Subcutaneous adipose tissue (tissue), 4 donors: ENCODE data around the gene SEMA4A. TPM values are rescaled to one million over a fixed set of nuclear protein-coding genes. Genes with fewer than 3 reads are reported as not detected.

Experiments used
- total RNA-seq, 4 donors: library from RNA; depleted of rRNA; stranded (reverse); fragments of >200 nt; gene quantifications; one replicate each; pipeline ENCODE4 v1.1.0, GENCODE V29; 2016
- TF ChIP-seq, protein P1 (sequence below): fragments of 450-650 bp; IDR thresholded peaks from one replicate; pipeline ENCODE4 v1.5.1; 2016; ENCODE audit warnings: low read depth, mild to moderate bottlenecking, control low read depth, antibody characterized with exemption, moderate library complexity

SEMA4A gene
- total RNA-seq: 1 to 10 TPM; 2.6 to 3.4 (median 3.0) TPM

DNA sequence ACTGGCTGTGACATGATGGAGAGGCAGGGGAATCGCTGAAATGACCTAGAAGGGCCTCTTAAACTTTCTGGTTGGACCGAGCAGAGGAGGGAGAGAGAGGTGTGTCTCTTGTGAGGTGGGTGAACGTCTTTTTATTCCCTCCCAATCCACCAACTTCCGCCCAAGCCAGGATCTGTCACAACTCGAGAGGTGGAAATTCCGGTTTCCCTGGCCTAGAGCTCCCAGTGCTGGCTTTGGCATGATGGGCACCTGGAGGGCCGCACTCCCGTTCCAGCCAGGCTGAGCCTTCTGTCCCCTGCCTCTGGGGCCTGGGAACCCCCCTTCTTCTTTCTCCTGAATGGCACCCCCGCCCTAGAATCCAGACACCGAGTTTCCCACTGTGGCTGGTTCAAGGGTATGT, at the start of gene SEMA4A:
TSS of gene SEMA4A (plus strand) at position 224 of the 400 bp plus-strand sequence. CDS start 994 bp downstream, outside the sequence.
- TF ChIP-seq, protein P1, sequence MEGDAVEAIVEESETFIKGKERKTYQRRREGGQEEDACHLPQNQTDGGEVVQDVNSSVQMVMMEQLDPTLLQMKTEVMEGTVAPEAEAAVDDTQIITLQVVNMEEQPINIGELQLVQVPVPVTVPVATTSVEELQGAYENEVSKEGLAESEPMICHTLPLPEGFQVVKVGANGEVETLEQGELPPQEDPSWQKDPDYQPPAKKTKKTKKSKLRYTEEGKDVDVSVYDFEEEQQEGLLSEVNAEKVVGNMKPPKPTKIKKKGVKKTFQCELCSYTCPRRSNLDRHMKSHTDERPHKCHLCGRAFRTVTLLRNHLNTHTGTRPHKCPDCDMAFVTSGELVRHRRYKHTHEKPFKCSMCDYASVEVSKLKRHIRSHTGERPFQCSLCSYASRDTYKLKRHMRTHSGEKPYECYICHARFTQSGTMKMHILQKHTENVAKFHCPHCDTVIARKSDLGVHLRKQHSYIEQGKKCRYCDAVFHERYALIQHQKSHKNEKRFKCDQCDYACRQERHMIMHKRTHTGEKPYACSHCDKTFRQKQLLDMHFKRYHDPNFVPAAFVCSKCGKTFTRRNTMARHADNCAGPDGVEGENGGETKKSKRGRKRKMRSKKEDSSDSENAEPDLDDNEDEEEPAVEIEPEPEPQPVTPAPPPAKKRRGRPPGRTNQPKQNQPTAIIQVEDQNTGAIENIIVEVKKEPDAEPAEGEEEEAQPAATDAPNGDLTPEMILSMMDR: no peak

DNA sequence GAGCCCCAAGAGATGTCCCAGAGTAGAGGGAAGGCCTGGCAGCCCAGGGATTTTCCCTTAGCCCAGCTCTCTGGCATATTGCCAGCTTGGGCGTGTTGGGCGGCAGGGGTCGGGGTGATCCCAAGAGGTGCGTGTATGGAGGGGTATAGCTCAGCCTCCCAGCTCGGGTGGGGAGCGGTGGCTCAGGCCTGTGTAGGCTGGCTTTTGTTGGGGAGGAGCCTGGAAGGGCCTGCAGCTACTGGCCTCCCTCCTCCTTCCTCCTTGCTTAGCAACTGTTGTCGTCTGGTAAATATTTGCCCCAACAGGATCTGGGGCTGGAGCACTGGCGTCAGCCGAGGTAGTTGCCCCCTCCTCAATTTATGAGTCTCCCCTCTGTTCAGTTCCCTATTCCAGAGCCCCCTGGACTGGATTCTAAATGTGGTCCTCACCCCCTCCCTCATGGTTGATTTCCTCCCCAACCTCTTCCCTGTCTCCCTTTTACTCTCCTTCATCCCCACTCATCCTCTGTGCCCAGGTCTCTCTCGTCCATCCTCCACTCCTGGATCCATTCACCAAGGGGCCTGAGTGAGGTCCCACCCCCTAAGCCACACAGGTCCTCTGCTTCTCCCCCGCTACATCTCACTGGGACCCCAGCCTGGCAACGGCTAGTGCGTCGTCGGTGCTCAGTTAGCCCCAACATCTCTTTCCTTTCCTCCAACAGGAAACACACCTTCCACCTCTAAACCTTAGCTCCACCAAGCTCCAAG, 49.1 kb upstream of the SEMA4A start:
- TF ChIP-seq, protein P1: no peak

DNA sequence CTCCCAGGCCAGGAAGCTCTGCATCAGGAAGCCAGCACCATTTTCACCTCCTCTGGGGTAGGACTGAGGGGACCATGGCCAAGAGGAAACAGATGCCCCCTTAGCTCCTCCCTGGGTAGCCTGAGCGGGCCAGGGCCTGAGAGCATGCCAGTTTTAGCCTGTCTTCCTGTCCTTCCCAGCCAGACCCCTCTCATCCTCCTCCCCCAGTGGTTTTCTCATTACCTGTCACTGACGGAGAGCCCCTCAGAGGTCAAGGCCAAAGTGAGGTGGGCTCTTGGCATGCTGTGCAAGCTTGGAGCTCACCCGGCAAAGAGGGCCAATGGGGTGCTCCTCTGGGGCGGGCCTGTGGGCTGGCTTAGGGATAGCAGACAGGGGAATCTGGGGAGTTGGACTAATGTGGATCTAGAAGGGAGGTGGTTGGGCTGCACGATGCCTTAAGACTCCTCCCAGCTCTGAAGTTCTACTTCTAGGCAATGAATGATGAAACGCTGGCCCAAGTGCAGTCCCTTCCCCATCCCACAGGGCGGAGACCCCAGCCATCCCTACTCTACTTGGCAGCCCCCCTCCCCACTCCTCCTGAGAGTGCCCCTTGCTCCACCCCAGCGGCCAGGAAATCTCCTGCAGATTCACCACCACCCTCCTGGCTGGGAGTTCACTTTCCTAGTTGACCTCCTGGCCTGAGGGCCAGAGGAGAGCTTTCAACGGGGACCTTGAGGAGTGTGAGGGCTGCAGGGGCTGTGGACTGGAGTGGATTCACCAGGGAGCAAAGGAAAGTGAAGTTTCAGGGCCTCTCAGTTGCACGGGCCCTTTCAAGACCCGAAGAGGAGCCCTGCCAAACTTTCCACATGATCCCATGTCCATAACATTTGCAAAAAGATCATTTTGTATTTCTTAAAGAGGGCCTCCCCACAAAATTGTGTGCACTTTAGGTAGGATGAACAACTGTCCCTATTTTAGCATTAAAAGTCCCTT, 48.2 kb upstream of the SEMA4A start:
- TF ChIP-seq, protein P1: no peak

DNA sequence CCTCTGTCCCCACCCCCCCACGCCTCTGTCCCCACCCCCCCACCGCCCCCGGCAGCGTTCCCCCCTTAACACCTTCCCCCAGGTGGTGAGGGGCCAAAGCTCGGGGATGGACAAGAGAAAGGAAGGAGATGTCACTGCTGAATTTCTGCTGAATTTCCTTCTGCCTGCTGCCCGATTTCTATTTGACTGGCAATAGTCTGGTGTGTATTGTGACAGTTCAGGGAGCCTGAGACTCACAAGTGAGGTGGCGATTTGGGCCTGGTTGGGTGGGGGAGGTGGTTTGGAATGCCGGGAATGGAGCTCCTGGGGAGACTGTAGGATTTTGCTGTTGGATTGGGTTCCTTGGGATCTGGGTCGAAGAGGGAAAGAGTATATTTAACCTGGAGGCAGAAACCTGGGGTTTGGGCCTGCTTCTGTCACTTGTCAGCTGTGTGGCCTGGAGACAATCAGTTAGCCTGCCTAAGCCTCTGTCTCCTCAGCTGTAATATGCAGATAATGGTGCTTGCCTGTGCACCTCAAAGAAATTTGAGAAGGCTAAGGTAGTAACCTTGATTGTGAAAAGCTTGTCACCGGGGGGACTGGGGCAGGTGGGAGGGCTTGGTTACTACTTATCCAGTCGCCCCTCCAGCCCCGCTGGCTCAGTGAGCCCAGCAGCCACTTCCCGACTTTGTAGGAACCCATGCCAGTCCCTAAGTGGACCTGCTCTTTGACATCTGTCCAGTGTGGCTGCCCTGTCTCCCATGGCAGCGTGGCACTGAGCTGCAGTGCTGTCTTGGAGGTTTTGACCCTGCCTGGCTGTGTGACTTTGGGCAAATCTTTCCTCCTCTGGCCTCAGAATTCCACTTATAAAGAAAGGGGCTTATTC, 46.5 kb upstream of the SEMA4A start:
- TF ChIP-seq, protein P1: no peak

DNA sequence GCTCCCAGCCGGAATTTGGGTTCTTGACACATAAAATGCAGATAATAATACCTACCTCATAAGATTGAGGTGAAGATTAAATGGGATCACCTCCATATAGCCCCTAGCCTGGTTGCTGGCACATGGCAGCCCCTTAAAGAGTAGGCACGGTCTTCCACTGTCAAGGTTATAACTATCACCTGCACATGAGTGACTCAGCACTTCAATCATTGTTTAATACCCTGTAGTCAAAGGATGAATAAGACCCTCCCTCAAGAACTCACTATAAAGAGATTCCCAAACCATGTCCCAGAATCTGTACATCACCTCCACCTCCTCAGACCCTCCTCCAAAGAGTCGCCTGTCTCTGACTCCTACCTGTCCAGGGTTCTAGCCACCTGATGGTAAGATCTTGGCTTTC, 45.3 kb upstream of the SEMA4A start:
- TF ChIP-seq, protein P1: no peak

DNA sequence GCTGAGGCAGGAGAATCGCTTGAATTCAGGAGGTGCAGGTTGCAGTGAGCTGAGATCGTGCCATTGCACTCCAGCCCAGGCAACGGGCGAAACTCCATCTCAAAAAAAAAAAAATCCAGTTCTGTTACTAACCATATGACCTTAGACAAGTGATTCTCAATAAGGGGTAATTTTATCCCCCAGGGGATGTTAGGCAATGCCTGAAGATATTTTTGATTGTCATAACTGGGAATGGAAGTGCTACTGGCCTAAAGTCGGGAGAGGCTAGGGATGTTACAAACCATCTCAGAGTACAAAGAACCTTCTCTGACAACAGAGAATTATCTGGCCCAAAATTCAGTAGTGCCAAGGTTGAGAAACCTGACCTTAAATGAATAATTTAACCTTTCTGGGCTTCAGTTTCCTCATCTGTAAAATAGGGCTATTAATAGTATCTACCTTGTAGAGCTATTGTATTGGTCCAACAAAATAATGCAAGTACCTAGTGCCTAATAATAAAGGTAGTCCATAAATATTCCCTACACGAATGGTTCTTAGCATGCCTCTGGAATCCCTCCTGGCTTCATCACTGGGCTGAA, 44.6 kb upstream of the SEMA4A start:
- TF ChIP-seq, protein P1: no peak
